Fibroblast of pulmonary artery (primary cell): ENCODE data around the gene FCAR.

ENCODE experiments used
- DNase-seq: peaks from one replicate; pipeline ENCODE4 v3.0.0-alpha.2; 2010; ENCODE audit warnings: low read depth
- H3K4me3 ChIP-seq: replicated peaks from 2 replicates; pipeline ENCODE4 v1.5.1; 2011; ENCODE audit warnings: low read depth, mild to moderate bottlenecking, control low read depth, low read length, moderate library complexity
- CTCF ChIP-seq: IDR thresholded peaks from 2 replicates; pipeline ENCODE4 v1.5.1; 2011; ENCODE audit warnings: mild to moderate bottlenecking, control low read depth, low read length, inconsistent platforms; ENCODE audit errors: missing control alignments

Gene FCAR

DNA sequence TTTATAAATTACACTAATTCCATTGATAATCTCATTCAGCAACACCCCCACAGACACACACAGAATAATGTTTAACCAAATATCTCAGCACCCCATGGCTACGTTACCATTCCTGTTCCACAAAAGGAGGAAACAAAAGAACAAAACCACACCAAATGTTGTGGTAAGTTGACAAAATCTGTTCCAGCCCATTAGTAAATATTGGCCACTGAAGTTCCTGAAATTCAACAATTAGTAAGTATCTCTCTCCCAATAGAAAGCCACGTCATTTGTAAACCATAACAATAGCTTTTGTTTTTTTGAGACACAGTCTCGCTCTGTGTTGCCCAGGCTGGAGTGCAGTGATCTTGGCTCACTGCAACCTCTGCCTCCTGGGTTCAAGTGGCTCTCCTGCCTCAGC, 2.3 kb upstream of the FCAR start:
- no peak for DNase-seq
- TF ChIP-seq CTCF: no peak
- H3K4me3 ChIP-seq: no peak overlapping the region

GRCh38 chr19:54875506-54875905, 1.5 kb downstream of the FCAR start:
- DNase-seq: no peak
- TF ChIP-seq CTCF: no peak
- no peak overlapping the region for H3K4me3 ChIP-seq

GRCh38 chr19:54877471-54877870, 3.4 kb downstream of the FCAR start:
- TF ChIP-seq CTCF: no peak
- DNase-seq: no peak
- H3K4me3 ChIP-seq: no peak overlapping the region

DNA sequence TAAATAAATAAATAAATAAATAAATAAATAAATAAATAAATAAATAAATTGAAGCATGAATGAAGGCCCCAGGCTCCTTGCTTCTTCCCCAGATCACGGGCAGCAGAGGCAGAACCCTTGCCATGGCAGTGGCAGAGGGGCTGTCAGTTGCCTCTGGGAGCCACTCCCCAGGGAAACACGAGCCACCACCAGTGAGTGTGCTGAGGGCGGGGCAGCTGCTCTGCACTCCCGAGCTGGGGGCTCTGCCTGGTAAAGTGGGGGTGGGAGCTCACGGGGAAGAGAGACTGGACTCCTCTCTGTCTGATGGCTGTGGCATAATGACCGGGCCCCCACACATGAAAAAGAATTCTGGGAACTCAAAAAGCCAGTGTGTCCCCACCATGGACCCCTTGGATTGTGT, 7.8 kb downstream of the FCAR start:
- no peak for TF ChIP-seq CTCF
- H3K4me3 ChIP-seq: no peak overlapping the region
- DNase-seq: no peak

- TF ChIP-seq CTCF: no peak
- DNase-seq: no peak
- no peak overlapping the region for H3K4me3 ChIP-seq
Observed at GRCh38 chr19:54882758-54883157, 8.7 kb downstream of the FCAR start.

DNA sequence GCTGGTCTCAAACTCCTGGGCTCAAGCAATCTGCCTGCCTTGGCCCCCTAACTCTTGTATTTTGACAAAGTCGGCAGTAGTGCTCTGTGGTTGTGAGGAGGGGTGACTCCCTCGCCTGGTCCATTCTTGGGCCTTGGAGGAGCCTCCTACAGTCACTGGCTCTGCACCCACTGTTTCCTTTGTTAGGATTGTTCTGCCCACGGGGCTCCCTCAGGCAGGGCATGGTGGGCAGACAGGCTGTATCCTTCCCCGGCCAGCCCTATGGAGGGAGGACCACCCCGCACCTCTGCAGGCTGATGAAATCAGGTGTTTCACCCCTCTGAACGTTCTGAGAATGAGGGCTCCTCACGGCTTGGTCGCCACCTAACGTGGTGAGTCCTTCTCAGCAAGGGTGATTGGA, 9.2 kb downstream of the FCAR start:
- no peak for TF ChIP-seq CTCF
- H3K4me3 ChIP-seq: no peak overlapping the region
- DNase-seq: no peak

DNA sequence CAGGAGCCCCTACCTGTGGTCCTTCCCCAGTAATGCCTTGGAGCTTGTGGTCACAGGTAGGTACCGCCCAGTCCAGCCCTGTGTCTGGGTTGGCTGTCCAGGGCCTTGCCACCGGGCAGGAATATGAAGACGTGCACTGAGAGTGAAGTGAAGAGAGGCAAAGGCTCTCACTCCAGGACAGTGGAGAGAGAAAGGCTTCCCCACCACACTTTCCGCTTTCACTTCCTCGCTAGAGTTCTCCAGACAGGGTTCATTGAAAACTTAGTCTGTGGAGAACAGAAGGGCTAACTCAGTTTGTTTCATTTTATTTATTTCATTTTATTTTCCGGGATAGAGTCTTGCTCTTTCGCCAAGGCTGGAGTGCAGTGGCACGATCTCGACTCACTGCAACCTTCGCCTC, 14.2 kb downstream of the FCAR start:
- H3K4me3 ChIP-seq: no peak overlapping the region
- no peak for TF ChIP-seq CTCF
- no peak for DNase-seq
